ENCODE measurements around the gene PDE6B.
"Not testable (repeated sequence)": the region's sequence is repeated elsewhere in the genome, so short reads cannot be mapped to it uniquely, and the experiment has no call there.

The PDE6B gene

GRCh38 chr4:683247-683897 lies 58.0 kb downstream of the PDE6B start:
- DNase-seq (ENCODE audit: low read depth): no peak

GRCh38 chr4:683982-684622 lies 58.7 kb downstream of the PDE6B start:
- no peak for DNase-seq (ENCODE audit: low read depth)

GRCh38 chr4:684623-685327 lies 59.4 kb downstream of the PDE6B start:
- no peak for DNase-seq (ENCODE audit: low read depth)

- DNase-seq (ENCODE audit: low read depth): no peak
These were observed 60.5 kb downstream of the PDE6B start for GRCh38 chr4:685679-686412.

GRCh38 chr4:686413-687040 lies 61.2 kb downstream of the PDE6B start:
- no peak for DNase-seq (ENCODE audit: low read depth)

- DNase-seq (ENCODE audit: low read depth): no peak
These were observed 61.9 kb downstream of the PDE6B start for GRCh38 chr4:687048-687970.

GRCh38 chr4:687971-688853 lies 62.8 kb downstream of the PDE6B start:
- DNase-seq (ENCODE audit: low read depth): no peak

GRCh38 chr4:688854-689681 lies 63.7 kb downstream of the PDE6B start, which contains the start of gene SLC49A3:
SLC49A3 (minus strand) TSS chr4:689151; CDS start chr4:689127, 24 bp downstream.
- DNase-seq (ENCODE audit: low read depth): no peak

GRCh38 chr4:689723-690122 lies 64.3 kb downstream of the PDE6B start:
- no peak for DNase-seq (ENCODE audit: low read depth)

- no peak for DNase-seq (ENCODE audit: low read depth)
These were observed 67.6 kb downstream of the PDE6B start for GRCh38 chr4:692771-693554.

- not testable (repeated sequence) for DNase-seq (ENCODE audit: low read depth)
These were observed 69.1 kb downstream of the PDE6B start for GRCh38 chr4:694341-694940.

- no peak for DNase-seq (ENCODE audit: low read depth)
These were observed 74.6 kb downstream of the PDE6B start for GRCh38 chr4:699816-700580.

- DNase-seq (ENCODE audit: low read depth): no peak
These were observed 75.4 kb downstream of the PDE6B start for GRCh38 chr4:700587-701264.

- no peak for DNase-seq (ENCODE audit: low read depth)
These were observed 77.3 kb downstream of the PDE6B start for GRCh38 chr4:702618-703048.

- no peak for DNase-seq (ENCODE audit: low read depth)
These were observed 78.2 kb downstream of the PDE6B start for GRCh38 chr4:703336-704197.

All from stimulated activated CD8-positive, alpha-beta memory T cell treated with anti-CD3 and anti-CD28 coated beads, Interleukin-12 subunit alpha, Interleukin-12 subunit beta, amount 100 ng/mL, for 1 hour (primary cell).